SU-DHL-6 (cell line): ENCODE data around the gene PRDM16.

Experiments used
- CTCF ChIP-seq: fragments of 200-600 bp; sonication (generic); IDR thresholded peaks from one replicate; pipeline ENCODE4 v1.5.1; 2017; ENCODE audit warnings: antibody characterized with exemption, mild to moderate bottlenecking, low read length, moderate library complexity; ENCODE audit not compliant: insufficient read depth, poor library complexity, severe bottlenecking
- EZH2phosphoT487 ChIP-seq: fragments of 200-600 bp; sonication (generic), shearing (Covaris generic); conservative IDR thresholded peaks from 2 replicates; pipeline ENCODE4 v1.6.1; 2018; ENCODE audit warnings: mild to moderate bottlenecking, antibody characterized with exemption, low read length, moderate library complexity, mixed read lengths

- TF ChIP-seq CTCF, result no peak
- no peak for TF ChIP-seq EZH2phosphoT487
Observed at GRCh38 chr1:3337798-3338724, 269.1 kb downstream of the PRDM16 start.
